WTC11 (cell line): ENCODE measurements around the gene TSSK2.

Source experiments
- HMGA2 ChIP-seq: fragments of 250-450 bp; sonication (Bioruptor Pico); IDR thresholded peaks from 2 replicates; pipeline ENCODE4 v1.4.0; 2021; ENCODE audit warnings: mild to moderate bottlenecking, moderate library complexity
- TF ChIP-seq, protein P1 (sequence below): fragments of 200-600 bp; IDR thresholded peaks from 2 replicates; pipeline ENCODE4 v1.8.0; 2022; ENCODE audit warnings: antibody characterized with exemption
- TF ChIP-seq, protein P2 (sequence below): sonication (generic); formaldehyde crosslinking; IDR thresholded peaks from 2 replicates; pipeline ENCODE4 v1.8.0; 2022; ENCODE audit warnings: mild to moderate bottlenecking, missing genetic modification reagents
- TF ChIP-seq, protein P3 (sequence below): sonication (generic); formaldehyde crosslinking; conservative IDR thresholded peaks from 2 replicates; pipeline ENCODE4 v1.8.1; 2023; ENCODE audit warnings: mild to moderate bottlenecking, low read depth, missing genetic modification reagents, moderate library complexity

DNA sequence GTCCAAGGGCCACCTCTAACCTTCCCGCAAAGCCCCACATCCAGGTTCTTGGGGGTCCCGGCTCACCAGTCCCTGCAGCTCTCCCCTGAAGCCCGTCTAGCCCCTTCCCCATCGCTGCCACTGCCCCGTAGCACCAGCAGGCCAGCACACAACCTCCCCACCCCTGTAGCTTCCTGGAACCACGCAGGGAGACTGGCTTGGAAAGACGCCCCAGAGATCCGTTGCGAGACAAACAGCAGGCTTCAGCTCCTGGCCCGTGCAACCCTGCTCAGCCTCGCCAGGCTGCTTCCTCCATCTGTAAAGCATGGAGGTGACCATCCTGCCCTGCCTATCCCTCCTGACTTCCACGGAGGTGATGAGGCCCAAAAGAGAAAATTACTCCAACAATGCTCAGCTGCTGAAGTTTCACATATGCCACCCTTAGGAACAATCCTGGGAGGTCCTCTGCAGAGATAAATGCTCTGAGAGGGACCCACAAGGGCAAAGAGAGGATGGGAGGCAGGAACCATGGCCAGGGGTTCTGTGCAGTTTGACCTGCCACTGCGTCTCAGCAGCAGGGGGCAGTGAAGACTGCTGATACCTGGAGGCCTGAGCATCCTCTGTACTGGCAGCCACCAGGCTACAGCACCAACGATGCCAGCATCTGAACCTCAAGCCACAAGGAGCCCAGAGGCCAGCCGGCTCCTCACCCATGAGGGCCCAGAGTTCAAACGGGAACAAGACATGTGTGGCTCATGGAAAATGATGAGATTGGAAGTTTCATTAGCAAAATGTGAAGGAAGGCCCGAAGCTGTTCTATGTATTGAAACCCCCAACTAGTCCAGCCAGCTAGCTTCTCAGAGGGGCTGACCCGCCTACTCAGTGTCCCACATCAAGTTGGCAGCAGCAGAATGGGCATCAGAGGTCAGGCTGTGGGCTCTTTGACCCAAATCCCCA, 25.0 kb upstream of the TSSK2 start:
- TF ChIP-seq, protein P1, sequence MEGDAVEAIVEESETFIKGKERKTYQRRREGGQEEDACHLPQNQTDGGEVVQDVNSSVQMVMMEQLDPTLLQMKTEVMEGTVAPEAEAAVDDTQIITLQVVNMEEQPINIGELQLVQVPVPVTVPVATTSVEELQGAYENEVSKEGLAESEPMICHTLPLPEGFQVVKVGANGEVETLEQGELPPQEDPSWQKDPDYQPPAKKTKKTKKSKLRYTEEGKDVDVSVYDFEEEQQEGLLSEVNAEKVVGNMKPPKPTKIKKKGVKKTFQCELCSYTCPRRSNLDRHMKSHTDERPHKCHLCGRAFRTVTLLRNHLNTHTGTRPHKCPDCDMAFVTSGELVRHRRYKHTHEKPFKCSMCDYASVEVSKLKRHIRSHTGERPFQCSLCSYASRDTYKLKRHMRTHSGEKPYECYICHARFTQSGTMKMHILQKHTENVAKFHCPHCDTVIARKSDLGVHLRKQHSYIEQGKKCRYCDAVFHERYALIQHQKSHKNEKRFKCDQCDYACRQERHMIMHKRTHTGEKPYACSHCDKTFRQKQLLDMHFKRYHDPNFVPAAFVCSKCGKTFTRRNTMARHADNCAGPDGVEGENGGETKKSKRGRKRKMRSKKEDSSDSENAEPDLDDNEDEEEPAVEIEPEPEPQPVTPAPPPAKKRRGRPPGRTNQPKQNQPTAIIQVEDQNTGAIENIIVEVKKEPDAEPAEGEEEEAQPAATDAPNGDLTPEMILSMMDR: no peak
- TF ChIP-seq, protein P2, sequence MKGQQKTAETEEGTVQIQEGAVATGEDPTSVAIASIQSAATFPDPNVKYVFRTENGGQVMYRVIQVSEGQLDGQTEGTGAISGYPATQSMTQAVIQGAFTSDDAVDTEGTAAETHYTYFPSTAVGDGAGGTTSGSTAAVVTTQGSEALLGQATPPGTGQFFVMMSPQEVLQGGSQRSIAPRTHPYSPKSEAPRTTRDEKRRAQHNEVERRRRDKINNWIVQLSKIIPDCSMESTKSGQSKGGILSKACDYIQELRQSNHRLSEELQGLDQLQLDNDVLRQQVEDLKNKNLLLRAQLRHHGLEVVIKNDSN: no peak
- TF ChIP-seq, protein P3, sequence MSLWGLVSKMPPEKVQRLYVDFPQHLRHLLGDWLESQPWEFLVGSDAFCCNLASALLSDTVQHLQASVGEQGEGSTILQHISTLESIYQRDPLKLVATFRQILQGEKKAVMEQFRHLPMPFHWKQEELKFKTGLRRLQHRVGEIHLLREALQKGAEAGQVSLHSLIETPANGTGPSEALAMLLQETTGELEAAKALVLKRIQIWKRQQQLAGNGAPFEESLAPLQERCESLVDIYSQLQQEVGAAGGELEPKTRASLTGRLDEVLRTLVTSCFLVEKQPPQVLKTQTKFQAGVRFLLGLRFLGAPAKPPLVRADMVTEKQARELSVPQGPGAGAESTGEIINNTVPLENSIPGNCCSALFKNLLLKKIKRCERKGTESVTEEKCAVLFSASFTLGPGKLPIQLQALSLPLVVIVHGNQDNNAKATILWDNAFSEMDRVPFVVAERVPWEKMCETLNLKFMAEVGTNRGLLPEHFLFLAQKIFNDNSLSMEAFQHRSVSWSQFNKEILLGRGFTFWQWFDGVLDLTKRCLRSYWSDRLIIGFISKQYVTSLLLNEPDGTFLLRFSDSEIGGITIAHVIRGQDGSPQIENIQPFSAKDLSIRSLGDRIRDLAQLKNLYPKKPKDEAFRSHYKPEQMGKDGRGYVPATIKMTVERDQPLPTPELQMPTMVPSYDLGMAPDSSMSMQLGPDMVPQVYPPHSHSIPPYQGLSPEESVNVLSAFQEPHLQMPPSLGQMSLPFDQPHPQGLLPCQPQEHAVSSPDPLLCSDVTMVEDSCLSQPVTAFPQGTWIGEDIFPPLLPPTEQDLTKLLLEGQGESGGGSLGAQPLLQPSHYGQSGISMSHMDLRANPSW: no peak
- no peak for TF ChIP-seq HMGA2 (CRISPR knock-in tag)
